Measurements from ENCODE around the gene FZR1.

- TF ChIP-seq CTCF (IDR thresholded peaks at IDR 0.05; ENCODE audit: insufficient read depth, low read length, poor library complexity, severe bottlenecking) (no peak), EZH2phosphoT487 (conservative IDR thresholded peaks at IDR 0.05; ENCODE audit: low read length) (no peak)
Measured at GRCh38 chr19:3512562-3513228, 6.6 kb downstream of the FZR1 start.
